Vagina (tissue), 2 donors: ENCODE measurements around the gene TNNI2. TPM values are rescaled to one million over a fixed set of nuclear protein-coding genes. Genes with fewer than 3 reads are reported as not detected.
A peak's percentile ranks its signal among the peaks of the same experiment; 100 is the strongest.

Experiments used
- DNase-seq, 2 donors: peaks; one replicate each; pipeline ENCODE4 v3.0.0-alpha.2; 2017; ENCODE audit errors: extremely low spot score in 2 of 2
- H3K27ac ChIP-seq: fragments of 200-600 bp; sonication (generic); one replicate; pipeline ENCODE4 v1.5.1; 2019
- H3K27me3 ChIP-seq: fragments of 200-600 bp; sonication (generic); one replicate; pipeline ENCODE4 v1.5.1; 2019
- H3K36me3 ChIP-seq, 2 donors: fragments of 200-600 bp; sonication (generic); one replicate each; pipeline ENCODE4 v1.5.1; 2017 to 2019
- H3K4me1 ChIP-seq: fragments of 200-600 bp; sonication (generic); one replicate; pipeline ENCODE4 v1.5.1; 2019
- H3K4me3 ChIP-seq, 2 donors: fragments of 200-600 bp; sonication (generic); 1 replicate in 1 of 2; 2 replicates in 1 of 2; pipeline ENCODE4 v1.5.1; 2016 to 2019
- H3K9me3 ChIP-seq: fragments of 200-600 bp; sonication (generic); one replicate; pipeline ENCODE4 v1.5.1; 2019
- CTCF ChIP-seq, 3 experiments: fragments of 450-650 bp in 2 of 3; fragments of 200-600 bp in 1 of 3; sonication (generic) in 1 of 3; IDR thresholded peaks; one replicate each; pipeline ENCODE4 v1.5.1; 2017 to 2019; ENCODE audit warnings: antibody characterized with exemption in 3 of 3, mild to moderate bottlenecking in 2 of 3, moderate library complexity in 2 of 3
- POLR2A ChIP-seq, 2 donors: fragments of 450-650 bp; IDR thresholded peaks; one replicate each; pipeline ENCODE4 v1.6.1; 2017; ENCODE audit warnings: antibody characterized with exemption in 2 of 2, mild to moderate bottlenecking in 2 of 2, moderate library complexity in 2 of 2
- POLR2AphosphoS5 ChIP-seq, 2 donors: sonication (generic); formaldehyde crosslinking; IDR thresholded peaks; one replicate each; pipeline ENCODE4 v1.9.0; 2017; ENCODE audit warnings: antibody characterized with exemption in 2 of 2, mild to moderate bottlenecking in 2 of 2, low read depth in 1 of 2; ENCODE audit not compliant: insufficient read depth in 1 of 2
- intact Hi-C: fragments of 100-400 bp; cut with DNase I; formaldehyde crosslinking; loops from one replicate; pipeline ENCODE4 v1.15.1; 2023
- total RNA-seq: library from RNA; depleted of rRNA; stranded (reverse); fragments of >200 nt; gene quantifications from one replicate; pipeline ENCODE4 v1.2.3, GENCODE V29; 2016

TNNI2 gene
- total RNA-seq, 1 donor from 2014 or later: not detected

DNA sequence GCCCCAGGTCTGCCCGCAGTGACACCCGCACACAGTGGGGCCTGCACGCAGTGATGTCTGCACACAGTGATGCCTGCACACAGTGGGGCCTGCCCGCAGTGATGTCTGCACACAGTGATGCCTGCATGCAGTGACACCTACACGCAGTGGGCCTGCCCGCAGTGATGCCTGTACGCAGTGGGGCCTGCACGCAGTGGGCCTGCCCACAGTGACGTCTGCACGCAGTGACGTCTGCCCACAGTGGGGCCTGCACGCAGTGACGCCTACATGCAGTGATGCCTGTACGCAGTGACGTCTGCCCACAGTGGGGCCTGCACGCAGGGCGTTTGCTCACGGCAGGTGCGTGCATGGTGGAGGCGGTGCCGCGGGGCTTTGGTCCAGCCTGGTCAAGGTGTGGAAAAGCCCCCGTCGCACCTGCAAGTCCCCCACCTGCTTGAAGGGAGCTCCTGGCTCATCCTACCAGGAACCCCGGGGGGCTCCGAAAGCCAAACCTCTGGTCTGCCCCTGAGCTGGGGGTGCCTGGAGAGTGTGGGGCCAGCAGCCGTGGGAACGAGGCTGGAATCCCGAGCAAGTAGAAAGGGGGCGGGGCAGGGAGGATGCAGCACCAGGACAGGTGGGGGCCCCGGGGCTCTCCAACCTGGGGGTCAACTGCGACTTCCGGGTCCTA lies 12.9 kb upstream of the TNNI2 start:
- no peaks in the 10 kb centered on the region for H3K9me3 ChIP-seq
- H3K4me1 ChIP-seq: peaks cover 32% of the 10 kb centered on the region
- H3K36me3 ChIP-seq: no peaks in the 10 kb centered on the region
- no peak overlapping the region for H3K27ac ChIP-seq
- H3K4me3 ChIP-seq: no peak overlapping the region
- no peaks in the 10 kb centered on the region for H3K27me3 ChIP-seq
- intact Hi-C loops: no loop called here
- no peak for DNase-seq
- no peak for TF ChIP-seq POLR2A (IDR thresholded peaks at IDR 0.05)
- no peak for TF ChIP-seq CTCF (IDR thresholded peaks at IDR 0.05)
- no peak for TF ChIP-seq POLR2AphosphoS5 (IDR thresholded peaks at IDR 0.05; ENCODE audit: insufficient read depth in 1 of 2, low read depth in 1 of 2)

DNA sequence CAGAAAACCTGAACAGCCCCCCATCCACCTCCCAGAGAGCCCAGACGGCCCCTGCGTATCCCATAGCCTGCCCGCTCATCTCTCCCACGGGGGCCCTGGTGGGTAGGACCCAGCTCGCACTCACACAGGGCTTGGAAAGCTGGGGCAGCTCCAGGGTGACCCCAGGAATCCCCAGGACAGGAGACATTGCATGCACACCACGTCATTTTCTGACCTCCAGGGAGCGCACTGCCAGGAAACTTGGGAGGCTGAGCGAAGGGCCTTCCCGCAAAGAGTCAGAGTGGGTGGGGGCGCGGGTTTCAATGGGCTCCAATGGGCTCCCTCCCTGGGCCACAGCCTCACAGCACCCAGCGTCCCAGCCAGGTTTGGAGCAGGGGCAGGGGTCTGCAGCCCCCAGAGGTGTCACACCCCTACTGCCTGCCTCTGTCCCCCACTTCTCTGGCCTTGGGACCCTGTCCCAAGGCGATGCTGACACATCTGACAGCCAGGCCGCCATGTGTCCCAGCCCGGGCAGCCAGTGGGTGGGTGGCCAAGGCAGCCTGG lies 12.2 kb upstream of the TNNI2 start:
- intact Hi-C loops: no loop called here
- Histone ChIP-seq H3K4me3 (no peak overlapping the region), H3K27me3 (no peaks in the 10 kb centered on the region), H3K9me3 (no peaks in the 10 kb centered on the region), H3K27ac (no peak overlapping the region), H3K36me3 (no peaks in the 10 kb centered on the region), H3K4me1 (peaks cover 39% of the 10 kb centered on the region)
- DNase-seq: no peak
- TF ChIP-seq POLR2AphosphoS5 (IDR thresholded peaks at IDR 0.05; ENCODE audit: insufficient read depth in 1 of 2, low read depth in 1 of 2) (no peak), CTCF (IDR thresholded peaks at IDR 0.05) (no peak), POLR2A (IDR thresholded peaks at IDR 0.05) (no peak)

- no peaks in the 10 kb centered on the region for H3K27me3 ChIP-seq
- no peaks in the 10 kb centered on the region for H3K36me3 ChIP-seq
- TF ChIP-seq CTCF (IDR thresholded peaks at IDR 0.05) (no peak), POLR2A (IDR thresholded peaks at IDR 0.05) (no peak), POLR2AphosphoS5 (IDR thresholded peaks at IDR 0.05; ENCODE audit: insufficient read depth in 1 of 2, low read depth in 1 of 2) (peak in 1 of 2 donors; percentile 11)
- intact Hi-C loops: no loop called here
- H3K4me1 ChIP-seq: peaks cover 45% of the 10 kb centered on the region
- H3K9me3 ChIP-seq: no peaks in the 10 kb centered on the region
- H3K27ac ChIP-seq: no peak overlapping the region
- no peak overlapping the region for H3K4me3 ChIP-seq
- no peak for DNase-seq
These were observed 11.5 kb upstream of the TNNI2 start for GRCh38 chr11:1827095-1827813.

- no peaks in the 10 kb centered on the region for H3K36me3 ChIP-seq
- H3K4me1 ChIP-seq: peaks cover 48% of the 10 kb centered on the region
- H3K27ac ChIP-seq: no peak overlapping the region
- TF ChIP-seq POLR2AphosphoS5 (IDR thresholded peaks at IDR 0.05; ENCODE audit: insufficient read depth in 1 of 2, low read depth in 1 of 2): no peak
- TF ChIP-seq POLR2A (IDR thresholded peaks at IDR 0.05): no peak
- TF ChIP-seq CTCF (IDR thresholded peaks at IDR 0.05): no peak
- H3K9me3 ChIP-seq: no peaks in the 10 kb centered on the region
- H3K27me3 ChIP-seq: no peaks in the 10 kb centered on the region
- H3K4me3 ChIP-seq: no peak overlapping the region
- intact Hi-C loops: no loop called here
- DNase-seq: no peak
These were observed 10.8 kb upstream of the TNNI2 start for GRCh38 chr11:1827931-1828330.

DNA sequence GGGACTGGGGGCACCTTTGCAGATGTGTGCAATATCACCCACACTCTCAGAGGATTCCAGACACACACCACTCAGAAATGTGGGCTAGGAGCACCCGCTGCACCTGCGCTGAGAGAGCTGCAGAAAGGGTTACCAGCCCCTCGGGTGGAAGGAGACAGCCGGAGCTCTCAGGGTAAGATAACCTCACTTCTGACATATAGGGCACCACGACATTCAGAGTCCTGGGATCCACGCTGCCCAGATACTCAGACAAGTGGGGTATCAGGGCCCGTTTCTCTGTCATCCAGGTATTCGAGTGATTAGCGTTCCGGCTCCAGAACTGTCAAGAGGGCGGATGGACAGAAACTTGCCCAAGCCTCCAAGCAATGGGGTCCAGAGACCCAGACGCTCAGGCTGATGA lies 10.2 kb upstream of the TNNI2 start:
- Histone ChIP-seq H3K9me3 (no peaks in the 10 kb centered on the region), H3K4me1 (peaks cover 53% of the 10 kb centered on the region), H3K36me3 (no peaks in the 10 kb centered on the region), H3K27ac (no peak overlapping the region), H3K27me3 (no peaks in the 10 kb centered on the region), H3K4me3 (no peak overlapping the region)
- intact Hi-C loops: no loop called here
- TF ChIP-seq CTCF (IDR thresholded peaks at IDR 0.05): no peak
- TF ChIP-seq POLR2A (IDR thresholded peaks at IDR 0.05): no peak
- no peak for TF ChIP-seq POLR2AphosphoS5 (IDR thresholded peaks at IDR 0.05; ENCODE audit: insufficient read depth in 1 of 2, low read depth in 1 of 2)
- no peak for DNase-seq
